KOPT-K1 (cell line): ENCODE results near the gene FAM228B.
"Not testable (repeated sequence)": the region's sequence is repeated elsewhere in the genome, so short reads cannot be mapped to it uniquely, and the experiment has no call there.

Experiments
- H3K27ac ChIP-seq: fragments of 200-600 bp; sonication (generic); 2 replicates; pipeline ENCODE4 v1.5.1; 2016; ENCODE audit warnings: antibody characterized with exemption, mild to moderate bottlenecking, low read depth, low read length; ENCODE audit not compliant: poor library complexity, severe bottlenecking
- H3K36me3 ChIP-seq: fragments of 200-600 bp; sonication (generic); 2 replicates; pipeline ENCODE4 v1.5.1; 2017; ENCODE audit warnings: antibody characterized with exemption, mild to moderate bottlenecking, low read length, moderate library complexity; ENCODE audit not compliant: insufficient read depth
- H3K9me3 ChIP-seq: fragments of 200-600 bp; sonication (generic); 2 replicates; pipeline ENCODE4 v1.5.1; 2017; ENCODE audit warnings: antibody characterized with exemption, low read length, mild to moderate bottlenecking; ENCODE audit not compliant: insufficient read depth, poor library complexity, severe bottlenecking

FAM228B gene

DNA sequence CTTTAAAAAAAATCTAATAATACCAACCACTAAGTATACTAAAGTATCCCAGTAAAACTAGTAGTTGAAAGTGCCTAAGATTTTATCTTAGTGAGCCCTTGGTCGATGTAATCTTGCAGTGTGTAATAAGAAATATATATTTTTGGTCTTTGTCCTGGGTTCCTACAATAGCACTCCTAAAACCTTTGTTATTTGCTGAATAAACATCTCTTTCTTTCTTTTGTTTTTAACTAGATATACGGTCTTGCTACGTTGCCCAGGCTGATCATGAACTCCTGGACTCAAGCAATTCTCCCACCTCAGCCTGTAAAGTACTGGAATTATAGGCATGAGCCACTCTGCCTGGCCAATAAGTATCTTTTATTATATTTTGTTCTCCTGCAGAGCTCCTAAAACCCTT is 36.2 kb upstream of the FAM228B start:
- Histone ChIP-seq H3K36me3 (no peaks in the 10 kb centered on the region), H3K9me3 (no peaks in the 10 kb centered on the region), H3K27ac (no peak overlapping the region)

DNA sequence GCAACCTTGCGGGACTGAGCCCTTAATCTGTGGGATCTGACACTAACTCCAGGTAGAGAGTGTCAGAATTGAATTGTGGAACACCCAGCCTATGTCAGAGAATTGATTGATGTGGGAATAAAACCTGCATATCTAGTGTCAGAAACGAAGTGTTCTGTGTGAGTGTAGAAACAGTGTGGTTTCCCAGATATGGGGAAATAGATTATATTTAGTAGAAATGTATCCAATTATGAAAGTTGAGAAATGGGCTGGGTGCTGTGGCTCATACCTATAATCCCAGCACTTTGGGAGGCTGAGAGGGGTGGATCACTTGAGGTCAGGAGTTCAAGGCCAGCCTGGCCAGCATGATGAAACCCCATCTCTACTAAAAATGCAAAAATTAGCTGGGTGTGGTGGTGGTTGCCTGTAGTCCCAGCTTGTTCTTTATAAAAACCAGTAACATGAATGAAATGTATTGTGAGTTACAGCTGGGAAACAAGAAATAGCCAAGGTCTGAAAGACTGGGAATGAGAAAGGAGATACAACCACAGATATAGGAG is 34.4 kb upstream of the FAM228B start:
- Histone ChIP-seq H3K9me3 (no peaks in the 10 kb centered on the region), H3K27ac (no peak overlapping the region), H3K36me3 (no peaks in the 10 kb centered on the region)

DNA sequence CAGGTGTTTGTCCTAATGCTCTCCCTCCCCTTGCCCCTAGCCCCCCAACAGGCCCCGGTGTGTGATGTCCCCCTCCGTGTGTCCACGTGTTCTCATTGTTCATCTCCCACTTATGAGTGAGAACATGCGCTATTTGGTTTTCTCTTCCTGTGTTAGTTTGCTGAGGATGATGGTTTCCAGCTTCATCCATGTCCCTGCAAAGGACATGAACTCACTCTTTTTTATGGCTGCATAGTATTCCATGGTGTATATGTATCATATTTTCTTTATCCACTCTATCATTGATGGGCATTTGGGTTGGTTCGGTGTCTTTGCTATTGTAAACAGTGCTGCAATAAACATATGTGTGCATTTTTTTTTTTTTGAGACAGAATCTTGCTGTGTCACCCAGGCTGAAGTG is 30.0 kb upstream of the FAM228B start:
- H3K9me3 ChIP-seq, H3K27ac ChIP-seq, H3K36me3 ChIP-seq: not testable (repeated sequence)

DNA sequence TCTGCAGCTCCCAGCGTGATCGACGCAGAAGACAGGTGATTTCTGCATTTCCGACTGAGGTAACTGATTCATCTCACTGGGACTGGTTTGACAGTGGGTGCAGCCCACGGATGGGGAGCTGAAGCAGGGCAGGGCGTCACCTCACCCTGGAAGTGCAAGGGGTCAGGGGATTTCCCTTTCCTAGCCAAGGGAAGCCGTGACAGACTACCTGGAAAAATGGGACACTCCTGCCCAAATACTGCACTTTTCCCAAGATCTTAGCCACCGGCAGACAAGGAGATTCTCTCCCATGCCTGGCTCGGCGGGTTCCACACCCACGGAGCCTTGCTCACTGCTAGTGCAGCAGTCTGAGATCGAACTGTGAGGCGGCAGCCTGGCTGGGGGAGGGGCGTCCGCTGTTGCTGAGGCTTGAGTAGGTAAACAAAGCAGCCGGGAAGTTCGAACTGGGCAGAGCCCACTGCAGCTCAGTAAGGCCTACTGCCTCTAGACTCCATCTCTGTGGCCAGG is 28.0 kb upstream of the FAM228B start:
- not testable (repeated sequence) for H3K27ac ChIP-seq, H3K36me3 ChIP-seq, H3K9me3 ChIP-seq

DNA sequence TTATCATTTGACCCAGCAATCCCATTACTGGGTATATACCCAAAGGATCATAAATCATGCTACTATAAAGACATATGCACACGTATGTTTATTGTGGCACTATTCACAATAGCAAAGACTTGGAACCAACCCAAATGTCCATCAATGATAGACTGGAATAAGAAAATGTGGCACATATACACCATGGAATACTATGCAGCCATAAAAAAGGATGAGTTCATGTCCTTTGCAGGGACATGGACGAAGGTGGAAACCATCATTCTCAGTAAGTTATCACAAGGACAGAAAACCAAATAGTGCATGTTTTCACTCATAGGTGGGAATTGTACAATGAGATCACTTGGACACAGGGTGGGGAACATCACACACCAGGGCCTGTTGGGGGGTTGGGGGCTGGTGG is 22.5 kb upstream of the FAM228B start:
- not testable (repeated sequence) for H3K27ac ChIP-seq, H3K36me3 ChIP-seq, H3K9me3 ChIP-seq

DNA sequence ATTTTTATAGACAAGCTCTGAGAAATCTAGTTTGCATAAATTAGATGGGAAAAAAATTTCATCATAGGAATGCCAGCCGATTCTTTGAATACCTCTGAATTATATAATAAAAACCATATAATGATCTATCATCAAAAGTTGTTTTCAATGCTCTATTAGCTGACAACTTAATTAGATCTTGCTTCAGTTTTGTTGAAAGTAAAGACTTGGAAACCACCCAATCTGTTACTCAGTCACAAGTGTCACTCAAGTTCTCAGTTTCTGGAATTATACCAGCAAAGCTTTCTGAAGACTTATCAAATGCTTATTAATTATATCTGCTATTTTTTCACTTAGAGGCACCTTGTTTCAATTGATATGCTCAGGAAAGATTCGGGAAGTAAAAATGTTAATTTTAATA is 21.3 kb upstream of the FAM228B start:
- H3K36me3 ChIP-seq, result no peaks in the 10 kb centered on the region
- H3K27ac ChIP-seq, result no peak overlapping the region
- peaks cover 6% of the 10 kb centered on the region for H3K9me3 ChIP-seq

- Histone ChIP-seq H3K36me3 (no peaks in the 10 kb centered on the region), H3K27ac (no peak overlapping the region), H3K9me3 (peaks cover 6% of the 10 kb centered on the region)
Measured at GRCh38 chr2:24102677-24103076, 20.6 kb upstream of the FAM228B start.

GRCh38 chr2:24104110-24104650 is 19.1 kb upstream of the FAM228B start:
- H3K36me3 ChIP-seq, result no peaks in the 10 kb centered on the region
- no peak overlapping the region for H3K27ac ChIP-seq
- peaks cover 6% of the 10 kb centered on the region for H3K9me3 ChIP-seq

DNA sequence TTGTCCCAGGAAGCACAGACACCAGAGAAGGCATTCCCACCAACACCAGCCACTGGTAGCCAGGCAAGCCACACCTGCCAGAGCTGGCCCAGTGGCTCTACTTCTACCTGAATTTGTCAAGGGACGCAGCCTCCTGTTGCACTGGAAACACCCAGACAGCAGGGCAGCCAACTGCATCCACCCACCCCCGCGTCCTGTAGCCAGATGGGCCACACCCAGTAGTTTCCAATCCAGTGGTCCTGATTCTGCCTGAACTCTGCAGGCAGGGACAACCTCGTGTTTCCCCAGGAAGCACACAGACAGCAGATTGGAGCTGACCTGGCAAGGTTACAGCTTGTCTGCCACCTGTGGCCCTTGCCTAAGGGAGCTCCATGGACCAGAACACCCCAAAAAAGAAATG is 18.4 kb upstream of the FAM228B start:
- Histone ChIP-seq H3K27ac (no peak overlapping the region), H3K36me3 (no peaks in the 10 kb centered on the region), H3K9me3 (peaks cover 6% of the 10 kb centered on the region)

- no peak overlapping the region for H3K27ac ChIP-seq
- peaks cover 6% of the 10 kb centered on the region for H3K9me3 ChIP-seq
- no peaks in the 10 kb centered on the region for H3K36me3 ChIP-seq
Measured at GRCh38 chr2:24105816-24106215, 17.5 kb upstream of the FAM228B start.

DNA sequence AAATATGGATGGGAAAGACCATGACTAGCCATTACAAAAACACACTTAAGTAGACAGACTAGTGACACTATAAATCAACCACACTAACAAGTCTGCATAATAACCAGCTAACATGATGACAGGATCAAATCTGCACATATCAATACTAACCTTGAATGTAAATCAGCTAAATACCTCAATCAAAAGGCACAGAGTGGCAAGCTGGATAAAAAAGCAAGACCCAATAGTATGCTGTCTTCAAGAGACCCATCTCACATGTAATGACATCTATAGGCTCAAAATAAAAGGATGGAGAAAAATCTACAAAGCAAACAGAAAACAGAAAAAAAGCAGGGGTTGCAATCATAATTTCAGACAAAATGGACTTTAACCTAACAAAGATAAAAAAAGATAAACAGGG is 16.5 kb upstream of the FAM228B start:
- Histone ChIP-seq H3K36me3 (no peaks in the 10 kb centered on the region), H3K9me3 (peaks cover 6% of the 10 kb centered on the region), H3K27ac (no peak overlapping the region)

DNA sequence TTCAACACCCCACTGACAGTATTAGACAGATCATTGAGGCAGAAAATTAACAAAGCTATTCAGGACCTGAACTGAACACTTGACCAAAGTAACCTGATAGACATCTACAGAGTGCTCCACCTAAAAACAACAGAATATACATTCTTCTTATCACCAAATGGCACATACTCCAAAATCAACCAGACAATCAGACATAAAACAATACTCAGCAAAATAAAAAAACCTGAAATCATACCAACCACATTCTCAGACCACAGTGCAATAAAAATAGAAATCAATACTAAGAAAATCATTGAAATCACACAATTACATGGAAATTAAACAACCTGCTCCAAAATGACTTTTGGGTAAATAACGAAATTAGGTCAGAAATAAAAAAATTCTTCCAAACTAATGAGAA is 15.9 kb upstream of the FAM228B start:
- H3K27ac ChIP-seq, result no peak overlapping the region
- peaks cover 6% of the 10 kb centered on the region for H3K9me3 ChIP-seq
- H3K36me3 ChIP-seq, result no peaks in the 10 kb centered on the region

- H3K36me3 ChIP-seq, H3K9me3 ChIP-seq, H3K27ac ChIP-seq: not testable (repeated sequence)
Measured at GRCh38 chr2:24109431-24109830, 13.8 kb upstream of the FAM228B start.

DNA sequence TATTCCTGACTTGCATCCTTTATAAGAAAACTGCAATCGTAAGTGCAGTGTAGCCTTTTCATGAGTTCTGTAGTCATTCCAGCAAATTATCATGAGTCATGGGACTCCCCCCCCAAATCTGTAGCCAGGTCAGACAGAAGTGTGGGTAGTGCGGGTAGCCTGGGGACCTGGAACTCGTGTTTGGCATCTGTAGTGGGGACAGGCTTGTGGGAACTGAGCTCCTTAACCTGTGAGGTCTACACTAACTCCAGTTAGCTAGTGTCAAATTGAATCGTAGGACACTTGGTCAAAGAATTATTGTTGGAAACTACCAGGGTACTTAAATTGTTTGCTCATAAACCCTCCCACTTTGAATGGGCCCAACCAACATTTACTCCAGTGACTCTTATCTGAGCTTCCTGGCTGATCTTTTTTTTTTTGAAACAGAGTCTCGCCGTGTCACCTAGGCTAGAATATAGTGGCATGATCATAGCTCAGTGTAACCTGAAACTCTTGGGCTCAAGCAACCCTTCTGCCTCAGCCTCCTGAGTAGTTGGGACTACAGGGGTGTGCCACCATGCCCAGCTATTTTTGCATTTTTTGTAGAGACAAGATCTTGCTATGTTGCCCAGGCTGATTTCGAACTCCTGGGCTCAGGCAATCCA is 12.5 kb upstream of the FAM228B start:
- H3K27ac ChIP-seq, result no peak overlapping the region
- no peaks in the 10 kb centered on the region for H3K36me3 ChIP-seq
- H3K9me3 ChIP-seq, result peaks cover 6% of the 10 kb centered on the region

- Histone ChIP-seq H3K27ac (no peak overlapping the region), H3K9me3 (peaks cover 6% of the 10 kb centered on the region), H3K36me3 (no peaks in the 10 kb centered on the region)
Measured at GRCh38 chr2:24111407-24111901, 11.8 kb upstream of the FAM228B start.

- Histone ChIP-seq H3K9me3 (no peaks in the 10 kb centered on the region), H3K27ac (no peak overlapping the region)
Measured at GRCh38 chr2:24115057-24115456, 8.2 kb upstream of the FAM228B start.

More at GRCh38 chr2:24115057-24115456, 8.2 kb upstream of the FAM228B start:
- no peaks in the 10 kb centered on the region for H3K36me3 ChIP-seq
